H9 (cell line): ENCODE results near the gene BIRC7. TPM values are rescaled to one million over a fixed set of nuclear protein-coding genes. Genes with fewer than 3 reads are reported as not detected.

Experiments used
- DNase-seq: peaks from one replicate; pipeline ENCODE4 v3.0.0-alpha.2; 2017
- H2AFZ ChIP-seq: one replicate; pipeline ENCODE4 v1.6.1; 2013; ENCODE audit warnings: mild to moderate bottlenecking, low read length, control low read depth, moderate library complexity
- H2AK5ac ChIP-seq: 2 replicates; pipeline ENCODE4 v1.6.1; 2013; ENCODE audit warnings: low read length, control low read depth, mixed read lengths; ENCODE audit not compliant: insufficient read length
- H2BK120ac ChIP-seq: one replicate; pipeline ENCODE4 v1.6.1; 2013; ENCODE audit warnings: low read depth, mild to moderate bottlenecking, low read length, control low read depth, inconsistent platforms; ENCODE audit not compliant: poor library complexity, severe bottlenecking
- H2BK12ac ChIP-seq: 2 replicates; pipeline ENCODE4 v1.6.1; 2013; ENCODE audit warnings: low read length, control low read depth, mixed read lengths, low read depth; ENCODE audit not compliant: insufficient read length
- H2BK15ac ChIP-seq: 2 replicates; pipeline ENCODE4 v1.6.1; 2013; ENCODE audit warnings: low read depth, low read length, control low read depth
- H2BK20ac ChIP-seq: one replicate; pipeline ENCODE4 v1.6.1; 2013; ENCODE audit warnings: low read depth, mild to moderate bottlenecking, low read length, control low read depth, inconsistent platforms; ENCODE audit not compliant: poor library complexity, severe bottlenecking
- H2BK5ac ChIP-seq: 2 replicates; pipeline ENCODE4 v1.6.1; 2013; ENCODE audit warnings: low read length, control low read depth, mixed read lengths; ENCODE audit not compliant: insufficient read length
- H3K14ac ChIP-seq: 2 replicates; pipeline ENCODE4 v1.6.1; 2013; ENCODE audit warnings: low read length, control low read depth; ENCODE audit not compliant: insufficient read depth
- H3K18ac ChIP-seq: 2 replicates; pipeline ENCODE4 v1.6.1; 2013; ENCODE audit warnings: low read depth, mild to moderate bottlenecking, mixed read lengths, low read length, control low read depth; ENCODE audit not compliant: insufficient read length
- H3K23ac ChIP-seq: 2 replicates; pipeline ENCODE4 v1.6.1; 2013; ENCODE audit warnings: low read length, control low read depth, mixed read lengths, low read depth; ENCODE audit not compliant: insufficient read length
- H3K23me2 ChIP-seq: 2 replicates; pipeline ENCODE4 v1.6.1; 2013; ENCODE audit warnings: low read depth, mild to moderate bottlenecking, mixed read lengths, low read length, control low read depth; ENCODE audit not compliant: insufficient read length, poor library complexity, severe bottlenecking
- H3K27ac ChIP-seq: 2 replicates; pipeline ENCODE4 v1.5.1; 2013; ENCODE audit warnings: low read length, control low read depth, mixed read lengths, low read depth; ENCODE audit not compliant: insufficient read length
- H3K27me3 ChIP-seq: 2 replicates; pipeline ENCODE4 v1.6.1; 2013; ENCODE audit warnings: low read length, control low read depth, inconsistent platforms; ENCODE audit not compliant: insufficient read depth
- H3K4ac ChIP-seq: 2 replicates; pipeline ENCODE4 v1.6.1; 2013; ENCODE audit warnings: low read depth, mild to moderate bottlenecking, control low read depth, inconsistent platforms, low read length, moderate library complexity
- H3K4me1 ChIP-seq: 2 replicates; pipeline ENCODE4 v1.6.1; 2013; ENCODE audit warnings: low read length, control low read depth, inconsistent platforms; ENCODE audit not compliant: insufficient read depth
- H3K4me2 ChIP-seq: 2 replicates; pipeline ENCODE4 v1.6.1; 2013; ENCODE audit warnings: low read length, control low read depth, mixed read lengths; ENCODE audit not compliant: insufficient read length, insufficient read depth
- H3K56ac ChIP-seq: 2 replicates; pipeline ENCODE4 v1.6.1; 2013; ENCODE audit warnings: low read depth, mild to moderate bottlenecking, mixed read lengths, low read length, control low read depth; ENCODE audit not compliant: insufficient read length
- H3K79me1 ChIP-seq: 2 replicates; pipeline ENCODE4 v1.6.1; 2013; ENCODE audit warnings: low read depth, mild to moderate bottlenecking, moderate library complexity, low read length, control low read depth, inconsistent platforms; ENCODE audit not compliant: insufficient read depth, poor library complexity, severe bottlenecking
- H3K79me2 ChIP-seq: 2 replicates; pipeline ENCODE4 v1.6.1; 2013; ENCODE audit warnings: low read length, control low read depth, inconsistent platforms; ENCODE audit not compliant: insufficient read depth
- H3K9ac ChIP-seq: 2 replicates; pipeline ENCODE4 v1.6.1; 2013; ENCODE audit warnings: low read length, control low read depth, mixed read lengths; ENCODE audit not compliant: insufficient read length; ENCODE audit errors: extremely low read depth
- H3K9me3 ChIP-seq: one replicate; pipeline ENCODE4 v1.6.1; 2013; ENCODE audit warnings: low read depth, low read length, inconsistent platforms; ENCODE audit not compliant: control insufficient read depth
- H3T11ph ChIP-seq: one replicate; pipeline ENCODE4 v1.6.1; 2013; ENCODE audit warnings: mild to moderate bottlenecking, low read length, control low read depth, inconsistent platforms
- H4K20me1 ChIP-seq: one replicate; pipeline ENCODE4 v1.6.1; 2013; ENCODE audit not compliant: control insufficient read depth, insufficient read length, insufficient read depth
- H4K5ac ChIP-seq: 2 replicates; pipeline ENCODE4 v1.6.1; 2013; ENCODE audit warnings: low read depth, mild to moderate bottlenecking, mixed read lengths, low read length, control low read depth; ENCODE audit not compliant: insufficient read length
- H4K8ac ChIP-seq: replicated peaks from 2 replicates; pipeline ENCODE4 v1.6.1; 2013; ENCODE audit warnings: low read length, control low read depth, mixed read lengths, low read depth; ENCODE audit not compliant: insufficient read length
- H4K91ac ChIP-seq: 2 replicates; pipeline ENCODE4 v1.6.1; 2013; ENCODE audit warnings: low read depth, mild to moderate bottlenecking, moderate library complexity, mixed read lengths, low read length, control low read depth; ENCODE audit not compliant: insufficient read length
- H3K27ac Mint-ChIP-seq, 3 experiments: 2 replicates in 2 of 3; 3 replicates in 1 of 3; pipeline ENCODE4 v1.8.0; 2020 to 2021; ENCODE audit warnings: mixed read lengths in 3 of 3, mild to moderate bottlenecking in 1 of 3, moderate library complexity in 1 of 3
- H3K27me3 Mint-ChIP-seq: 2 replicates; pipeline ENCODE4 v1.8.0; 2021; ENCODE audit warnings: low read depth, mild to moderate bottlenecking, moderate library complexity, mixed read lengths
- H3K36me3 Mint-ChIP-seq, 3 experiments: 2 replicates in 2 of 3; 3 replicates in 1 of 3; pipeline ENCODE4 v1.8.0; 2020 to 2021; ENCODE audit warnings: low read depth in 3 of 3, mixed read lengths in 3 of 3; ENCODE audit not compliant: insufficient read depth in 1 of 3
- H3K4me1 Mint-ChIP-seq, 2 experiments: 2 replicates each; pipeline ENCODE4 v1.8.0; 2020; ENCODE audit warnings: mixed read lengths in 2 of 2
- H3K4me3 Mint-ChIP-seq, 2 experiments: 2 replicates in 1 of 2; 3 replicates in 1 of 2; pipeline ENCODE4 v1.8.0; 2020 to 2021; ENCODE audit warnings: mild to moderate bottlenecking in 2 of 2, mixed read lengths in 2 of 2, moderate library complexity in 1 of 2
- H3K9me3 Mint-ChIP-seq, 2 experiments: 2 replicates in 1 of 2; 3 replicates in 1 of 2; pipeline ENCODE4 v1.8.0; 2020; ENCODE audit warnings: mild to moderate bottlenecking in 2 of 2, mixed read lengths in 2 of 2, moderate library complexity in 1 of 2
- CTCF ChIP-seq: fragments of 200-600 bp; sonication (generic); conservative IDR thresholded peaks from 3 replicates; pipeline ENCODE4 v1.8.0; 2021; ENCODE audit warnings: antibody characterized with exemption, mild to moderate bottlenecking
- WGBS: extraction: QIAGEN DNeasy Blood & Tissue Kit; methylation state at CpG from one replicate; pipeline ENCODE4 v1.1.7; 2013; ENCODE audit warnings: missing lambda C conversion rate, low lambda C conversion rate, mixed read lengths; ENCODE audit not compliant: insufficient read length; ENCODE audit errors: extremely low coverage; 5-methylcytosine and 5-hydroxymethylcytosine counted together
- total RNA-seq: library from RNA; stranded (reverse); gene quantifications from 2 replicates; pipeline ENCODE4 v1.2.1, GENCODE V29; 2021

Gene BIRC7
- total RNA-seq, 1 experiment from 2014 or later = not detected

DNA sequence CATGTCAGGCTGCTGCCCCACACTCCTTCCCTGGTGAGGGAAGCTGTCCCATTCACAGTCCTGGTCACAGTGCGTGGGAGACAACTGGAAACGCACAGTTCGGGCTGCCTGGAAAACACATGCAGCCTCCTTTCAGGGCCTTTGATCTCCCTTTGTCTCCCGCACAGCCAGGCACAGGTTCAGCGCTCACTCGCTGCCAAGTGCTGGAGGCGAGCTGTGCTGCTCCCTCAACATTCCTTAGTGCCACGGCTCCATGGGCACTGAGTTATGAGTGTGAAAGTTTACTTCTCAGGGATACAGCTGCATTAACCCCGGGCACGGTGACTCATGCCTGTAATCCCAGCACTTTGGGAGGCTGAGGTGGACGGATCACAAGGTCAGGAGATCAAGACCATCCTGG, 28.8 kb upstream of the BIRC7 start:
- Mint-ChIP-seq H3K9me3 (no peaks in the 10 kb centered on the region), H3K27ac (peak overlapping the region in 1 of 3 experiments; percentile 44; a peak in 1 of 7 replicates), H3K27me3 (no peaks in the 10 kb centered on the region), H3K4me3 (no peak overlapping the region), H3K4me1 (0 out of 4 replicates have a peak, but pooled peaks cover 0 to under 1% of the 10 kb centered on the region in 2 experiments), H3K36me3 (peaks cover 24 to 97% (median 89%) of the 10 kb centered on the region in 3 experiments; a peak in 6 of 7 replicates)
- H2BK12ac ChIP-seq = no peak overlapping the region
- H2BK15ac ChIP-seq = no peak overlapping the region
- peaks cover 36% of the 10 kb centered on the region for H3K79me2 ChIP-seq
- peaks cover 15% of the 10 kb centered on the region for H3K79me1 ChIP-seq
- H3K4me2 ChIP-seq = no peak overlapping the region
- DNase-seq = no peak
- no peaks in the 10 kb centered on the region for H4K20me1 ChIP-seq
- H3K27me3 ChIP-seq = no peaks in the 10 kb centered on the region
- H3K4ac ChIP-seq = no peak overlapping the region
- H3K27ac ChIP-seq = no peak overlapping the region
- H3K23me2 ChIP-seq = no peaks in the 10 kb centered on the region
- H4K5ac ChIP-seq = no peak overlapping the region
- H3K18ac ChIP-seq = no peak overlapping the region
- H3K14ac ChIP-seq = no peak overlapping the region
- H3K56ac ChIP-seq = no peak overlapping the region
- no CpG with 5 or more reads among the region's 11 CpGs for WGBS
- H4K8ac ChIP-seq = no peak overlapping the region
- H2BK120ac ChIP-seq = no peak overlapping the region
- H3K9ac ChIP-seq = no peak overlapping the region
- no peak overlapping the region for H2BK5ac ChIP-seq
- no peak overlapping the region for H2AFZ ChIP-seq
- H3K4me1 ChIP-seq = no peaks in the 10 kb centered on the region
- no peaks in the 10 kb centered on the region for H3K9me3 ChIP-seq
- H3T11ph ChIP-seq = no peak overlapping the region
- no peak for TF ChIP-seq CTCF
- H2AK5ac ChIP-seq = no peak overlapping the region
- H2BK20ac ChIP-seq = no peak overlapping the region
- no peak overlapping the region for H4K91ac ChIP-seq
- no peak overlapping the region for H3K23ac ChIP-seq
